DOHH2 (cell line): Measurements from ENCODE around the gene BRCA1.
"Not testable (repeated sequence)": the region's sequence is repeated elsewhere in the genome, so short reads cannot be mapped to it uniquely, and the experiment has no call there.

ENCODE experiments used
- EZH2phosphoT487 ChIP-seq: fragments of 200-600 bp; sonication (generic); IDR thresholded peaks from 2 replicates; pipeline ENCODE4 v1.6.1; 2017; ENCODE audit warnings: borderline replicate concordance, mild to moderate bottlenecking, antibody characterized with exemption, low read length, moderate library complexity, mixed read lengths
- TF ChIP-seq, protein P1 (sequence below): fragments of 200-600 bp; sonication (generic); IDR thresholded peaks from one replicate; pipeline ENCODE4 v1.5.1; 2014; ENCODE audit warnings: antibody characterized with exemption, mild to moderate bottlenecking, low read depth, low read length; ENCODE audit not compliant: poor library complexity, severe bottlenecking

GRCh38 chr17:43159957-43160356 is 34.8 kb upstream of the BRCA1 start:
- TF ChIP-seq, protein P1, sequence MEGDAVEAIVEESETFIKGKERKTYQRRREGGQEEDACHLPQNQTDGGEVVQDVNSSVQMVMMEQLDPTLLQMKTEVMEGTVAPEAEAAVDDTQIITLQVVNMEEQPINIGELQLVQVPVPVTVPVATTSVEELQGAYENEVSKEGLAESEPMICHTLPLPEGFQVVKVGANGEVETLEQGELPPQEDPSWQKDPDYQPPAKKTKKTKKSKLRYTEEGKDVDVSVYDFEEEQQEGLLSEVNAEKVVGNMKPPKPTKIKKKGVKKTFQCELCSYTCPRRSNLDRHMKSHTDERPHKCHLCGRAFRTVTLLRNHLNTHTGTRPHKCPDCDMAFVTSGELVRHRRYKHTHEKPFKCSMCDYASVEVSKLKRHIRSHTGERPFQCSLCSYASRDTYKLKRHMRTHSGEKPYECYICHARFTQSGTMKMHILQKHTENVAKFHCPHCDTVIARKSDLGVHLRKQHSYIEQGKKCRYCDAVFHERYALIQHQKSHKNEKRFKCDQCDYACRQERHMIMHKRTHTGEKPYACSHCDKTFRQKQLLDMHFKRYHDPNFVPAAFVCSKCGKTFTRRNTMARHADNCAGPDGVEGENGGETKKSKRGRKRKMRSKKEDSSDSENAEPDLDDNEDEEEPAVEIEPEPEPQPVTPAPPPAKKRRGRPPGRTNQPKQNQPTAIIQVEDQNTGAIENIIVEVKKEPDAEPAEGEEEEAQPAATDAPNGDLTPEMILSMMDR, result not testable (repeated sequence)
- not testable (repeated sequence) for TF ChIP-seq EZH2phosphoT487
